Left ventricle myocardium inferior (tissue), 1 donor: Measurements from ENCODE around the gene KCNH4. TPM values are rescaled to one million over a fixed set of nuclear protein-coding genes. Genes with fewer than 3 reads are reported as not detected.
A peak's percentile ranks its signal among the peaks of the same experiment; 100 is the strongest.

Source experiments
- DNase-seq: peaks from one replicate; pipeline ENCODE4 v3.0.0-alpha.2; 2020
- H3K27ac ChIP-seq: fragments of 200-600 bp; replicated peaks from 2 replicates; pipeline ENCODE4 v1.8.0; 2021
- H3K27me3 ChIP-seq: fragments of 200-600 bp; 2 replicates; pipeline ENCODE4 v1.8.0; 2021; ENCODE audit warnings: low read depth
- H3K36me3 ChIP-seq: fragments of 200-600 bp; 2 replicates; pipeline ENCODE4 v1.8.0; 2021
- H3K4me1 ChIP-seq: fragments of 200-600 bp; 2 replicates; pipeline ENCODE4 v1.8.0; 2021
- H3K4me3 ChIP-seq: fragments of 200-600 bp; 2 replicates; pipeline ENCODE4 v1.8.0; 2021; ENCODE audit warnings: mild to moderate bottlenecking, moderate library complexity
- H3K9me3 ChIP-seq: fragments of 200-600 bp; replicated peaks from 2 replicates; pipeline ENCODE4 v1.8.0; 2021
- CTCF ChIP-seq: fragments of 200-600 bp; IDR thresholded peaks from 2 replicates; pipeline ENCODE4 v1.8.0; 2021; ENCODE audit warnings: antibody characterized with exemption, mild to moderate bottlenecking, borderline replicate concordance
- intact Hi-C: fragments of 100-400 bp; cut with micrococcal nuclease; formaldehyde crosslinking; loops from one replicate; pipeline ENCODE4 v1.11.0; 2022
- total RNA-seq: library from RNA; stranded (reverse); fragmentation: NEBNext Ultra II Directional; extraction: Animal tissue kit (Norgen Biotek cat#: 25700); gene quantifications from one replicate; pipeline ENCODE4 v1.2.1, GENCODE V29; 2021
- donor health status: DM: no; HTN: yes; CAD: no; lungs with severe emphysema.

KCNH4 gene
- total RNA-seq, 1 donor from 2014 or later, result 0.16 TPM

GRCh38 chr17:42126836-42127235, 54.1 kb downstream of the KCNH4 start:
- intact Hi-C loops, result no loop called here
- DNase-seq, result no peak
- Histone ChIP-seq H3K27me3 (no peaks in the 10 kb centered on the region), H3K4me3 (no peak overlapping the region), H3K9me3 (no peaks in the 10 kb centered on the region), H3K4me1 (peaks cover 49% of the 10 kb centered on the region), H3K36me3 (peaks cover 61% of the 10 kb centered on the region), H3K27ac (peak overlapping the region; percentile 17)
- no peak for TF ChIP-seq CTCF

GRCh38 chr17:42125565-42125964, 55.4 kb downstream of the KCNH4 start:
- no peaks in the 10 kb centered on the region for H3K27me3 ChIP-seq
- DNase-seq, result no peak
- H3K27ac ChIP-seq, result no peak overlapping the region
- intact Hi-C loops, result no loop called here
- peaks cover 59% of the 10 kb centered on the region for H3K36me3 ChIP-seq
- no peak overlapping the region for H3K4me3 ChIP-seq
- peaks cover 49% of the 10 kb centered on the region for H3K4me1 ChIP-seq
- no peak for TF ChIP-seq CTCF
- H3K9me3 ChIP-seq, result no peaks in the 10 kb centered on the region

- intact Hi-C loops, result no loop called here
- no peaks in the 10 kb centered on the region for H3K9me3 ChIP-seq
- no peak for TF ChIP-seq CTCF
- no peak overlapping the region for H3K4me3 ChIP-seq
- no peaks in the 10 kb centered on the region for H3K27me3 ChIP-seq
- DNase-seq, result no peak
- H3K27ac ChIP-seq, result no peak overlapping the region
- peaks cover 48% of the 10 kb centered on the region for H3K36me3 ChIP-seq
- peaks cover 44% of the 10 kb centered on the region for H3K4me1 ChIP-seq
Observed at GRCh38 chr17:42124256-42124655, 56.7 kb downstream of the KCNH4 start.

GRCh38 chr17:42122371-42123303, 58.3 kb downstream of the KCNH4 start, which contains the start of gene HSPB9:
TSS of gene HSPB9 (plus strand) at chr17:42122804. CDS start at chr17:42122851, 47 bp downstream.
- H3K27me3 ChIP-seq, result no peaks in the 10 kb centered on the region
- peaks cover 46% of the 10 kb centered on the region for H3K36me3 ChIP-seq
- peaks cover 29% of the 10 kb centered on the region for H3K4me1 ChIP-seq
- H3K4me3 ChIP-seq, result peak within 1 kb of the TSS; percentile 89
- no peaks in the 10 kb centered on the region for H3K9me3 ChIP-seq
- no peak for TF ChIP-seq CTCF
- intact Hi-C loops, result no loop called here
- DNase-seq, result peak; percentile 56
- H3K27ac ChIP-seq, result peak within 1 kb of the TSS; percentile 83

- Histone ChIP-seq H3K9me3 (no peaks in the 10 kb centered on the region), H3K36me3 (peaks cover 39% of the 10 kb centered on the region), H3K27ac (peak within 1 kb of the TSS; percentile 83), H3K27me3 (no peaks in the 10 kb centered on the region), H3K4me3 (peak within 1 kb of the TSS; percentile 89), H3K4me1 (peaks cover 42% of the 10 kb centered on the region)
- intact Hi-C loops, result no loop called here
- peak; percentile 86 for DNase-seq
- no peak for TF ChIP-seq CTCF
Observed at GRCh38 chr17:42120770-42121769, 59.9 kb downstream of the KCNH4 start, which contains the start of gene KAT2A. TSS of gene KAT2A (minus strand) at chr17:42121367. CDS start at chr17:42121304, 63 bp downstream.
